IPS DF 6.9 (cell line): ENCODE results near the gene CORO2B.

Experiments
- DNase-seq: peaks from one replicate; pipeline ENCODE4 v3.0.0-alpha.2; 2013; ENCODE audit warnings: low read depth, low spot score
- H3K27ac ChIP-seq: one replicate; pipeline ENCODE4 v1.5.1; 2013; ENCODE audit warnings: low read length, control low read depth
- H3K27me3 ChIP-seq: 2 replicates; pipeline ENCODE4 v1.6.1; 2013; ENCODE audit warnings: mild to moderate bottlenecking, low read length; ENCODE audit not compliant: control insufficient read depth, insufficient read depth
- H3K36me3 ChIP-seq: 2 replicates; pipeline ENCODE4 v1.6.1; 2013; ENCODE audit warnings: low read length; ENCODE audit not compliant: control insufficient read depth, insufficient read depth
- H3K4me1 ChIP-seq: 2 replicates; pipeline ENCODE4 v1.6.1; 2013; ENCODE audit warnings: low read length; ENCODE audit not compliant: control insufficient read depth, insufficient read depth
- H3K4me3 ChIP-seq: 2 replicates; pipeline ENCODE4 v1.5.1; 2013; ENCODE audit warnings: mild to moderate bottlenecking, low read length
- H3K9me3 ChIP-seq: 2 replicates; pipeline ENCODE4 v1.6.1; 2013; ENCODE audit warnings: low read length, inconsistent platforms; ENCODE audit not compliant: control insufficient read depth, insufficient read depth
- WGBS: extraction: QIAGEN DNeasy Blood & Tissue Kit; methylation state at CpG from one replicate; pipeline ENCODE4 v1.1.7; 2013; ENCODE audit warnings: mixed read lengths, missing lambda C conversion rate; ENCODE audit not compliant: insufficient read length, insufficient coverage; 5-methylcytosine and 5-hydroxymethylcytosine counted together

CORO2B gene

GRCh38 chr15:68629519-68630210 is 50.9 kb downstream of the CORO2B start:
- no peaks in the 10 kb centered on the region for H3K27me3 ChIP-seq
- H3K9me3 ChIP-seq = no peaks in the 10 kb centered on the region
- no peak overlapping the region for H3K4me3 ChIP-seq
- WGBS = no CpG with 5 or more reads among the region's 8 CpGs
- no peaks in the 10 kb centered on the region for H3K36me3 ChIP-seq
- DNase-seq = no peak
- no peak overlapping the region for H3K27ac ChIP-seq
- H3K4me1 ChIP-seq = 0 out of 2 replicates have a peak, but pooled peaks cover 2% of the 10 kb centered on the region

- Histone ChIP-seq H3K36me3 (no peaks in the 10 kb centered on the region), H3K27ac (no peak overlapping the region), H3K27me3 (no peaks in the 10 kb centered on the region), H3K9me3 (no peaks in the 10 kb centered on the region), H3K4me1 (0 out of 2 replicates have a peak, but pooled peaks cover 4% of the 10 kb centered on the region), H3K4me3 (no peak overlapping the region)
- no peak for DNase-seq
- WGBS = no CpG with 5 or more reads among the region's 9 CpGs
These were observed 51.4 kb downstream of the CORO2B start for GRCh38 chr15:68630211-68630555.

GRCh38 chr15:68630836-68631235 is 52.0 kb downstream of the CORO2B start:
- no peaks in the 10 kb centered on the region for H3K9me3 ChIP-seq
- no CpG with 5 or more reads among the region's 8 CpGs for WGBS
- H3K4me3 ChIP-seq = no peak overlapping the region
- 0 out of 2 replicates have a peak, but pooled peaks cover 4% of the 10 kb centered on the region for H3K4me1 ChIP-seq
- H3K27me3 ChIP-seq = no peaks in the 10 kb centered on the region
- no peaks in the 10 kb centered on the region for H3K36me3 ChIP-seq
- no peak for DNase-seq
- no peak overlapping the region for H3K27ac ChIP-seq

- no peaks in the 10 kb centered on the region for H3K9me3 ChIP-seq
- no peak for DNase-seq
- no peak overlapping the region for H3K4me3 ChIP-seq
- H3K27me3 ChIP-seq = no peaks in the 10 kb centered on the region
- H3K27ac ChIP-seq = no peak overlapping the region
- H3K36me3 ChIP-seq = no peaks in the 10 kb centered on the region
- no CpG with 5 or more reads among the region's 6 CpGs for WGBS
- 0 out of 2 replicates have a peak, but pooled peaks cover 4% of the 10 kb centered on the region for H3K4me1 ChIP-seq
These were observed 52.8 kb downstream of the CORO2B start for GRCh38 chr15:68631601-68632051.

GRCh38 chr15:68632101-68632500 is 53.3 kb downstream of the CORO2B start:
- H3K4me3 ChIP-seq = no peak overlapping the region
- whole genome bisulfite sequencing = no CpG with 5 or more reads among the region's 9 CpGs
- no peaks in the 10 kb centered on the region for H3K9me3 ChIP-seq
- H3K27me3 ChIP-seq = no peaks in the 10 kb centered on the region
- H3K4me1 ChIP-seq = 0 out of 2 replicates have a peak, but pooled peaks cover 4% of the 10 kb centered on the region
- no peaks in the 10 kb centered on the region for H3K36me3 ChIP-seq
- H3K27ac ChIP-seq = no peak overlapping the region
- no peak for DNase-seq

GRCh38 chr15:68633231-68634121 is 54.7 kb downstream of the CORO2B start:
- Histone ChIP-seq H3K4me1 (0 out of 2 replicates have a peak, but pooled peaks cover 4% of the 10 kb centered on the region), H3K4me3 (no peak overlapping the region), H3K27ac (no peak overlapping the region), H3K27me3 (no peaks in the 10 kb centered on the region), H3K36me3 (no peaks in the 10 kb centered on the region), H3K9me3 (no peaks in the 10 kb centered on the region)
- no CpG with 5 or more reads among the region's 10 CpGs for WGBS
- DNase-seq = no peak

GRCh38 chr15:68634122-68634482 is 55.3 kb downstream of the CORO2B start:
- 0 out of 2 replicates have a peak, but pooled peaks cover 4% of the 10 kb centered on the region for H3K4me1 ChIP-seq
- WGBS = no CpG with 5 or more reads among the region's 4 CpGs
- no peak overlapping the region for H3K27ac ChIP-seq
- no peaks in the 10 kb centered on the region for H3K36me3 ChIP-seq
- no peaks in the 10 kb centered on the region for H3K27me3 ChIP-seq
- no peak overlapping the region for H3K4me3 ChIP-seq
- no peak for DNase-seq
- H3K9me3 ChIP-seq = no peaks in the 10 kb centered on the region

- no peak overlapping the region for H3K4me3 ChIP-seq
- H3K36me3 ChIP-seq = no peaks in the 10 kb centered on the region
- H3K4me1 ChIP-seq = 0 out of 2 replicates have a peak, but pooled peaks cover 4% of the 10 kb centered on the region
- WGBS = no CpG with 5 or more reads among the region's 6 CpGs
- no peak overlapping the region for H3K27ac ChIP-seq
- no peaks in the 10 kb centered on the region for H3K9me3 ChIP-seq
- no peaks in the 10 kb centered on the region for H3K27me3 ChIP-seq
- DNase-seq = no peak
These were observed 55.7 kb downstream of the CORO2B start for GRCh38 chr15:68634531-68634930.

GRCh38 chr15:68635141-68635540 is 56.3 kb downstream of the CORO2B start:
- Histone ChIP-seq H3K4me1 (peaks cover 5% of the 10 kb centered on the region; the same call in 1 of the 2 replicates), H3K27me3 (no peaks in the 10 kb centered on the region), H3K9me3 (no peaks in the 10 kb centered on the region), H3K4me3 (no peak overlapping the region), H3K27ac (no peak overlapping the region), H3K36me3 (no peaks in the 10 kb centered on the region)
- no CpG with 5 or more reads among the region's 2 CpGs for WGBS
- no peak for DNase-seq

- Histone ChIP-seq H3K27me3 (no peaks in the 10 kb centered on the region), H3K36me3 (no peaks in the 10 kb centered on the region), H3K27ac (no peak overlapping the region), H3K4me1 (peaks cover 5% of the 10 kb centered on the region; the same call in 1 of the 2 replicates), H3K9me3 (no peaks in the 10 kb centered on the region), H3K4me3 (no peak overlapping the region)
- WGBS = no CpG with 5 or more reads among the region's 5 CpGs
- DNase-seq = no peak
These were observed 57.5 kb downstream of the CORO2B start for GRCh38 chr15:68636256-68636655.
